Fibroblast of skin of scalp (primary cell): ENCODE results near the gene CYFIP2. TPM values are rescaled to one million over a fixed set of nuclear protein-coding genes. Genes with fewer than 3 reads are reported as not detected.
A peak's percentile ranks its signal among the peaks of the same experiment; 100 is the strongest.
"Not testable (repeated sequence)": the region's sequence is repeated elsewhere in the genome, so short reads cannot be mapped to it uniquely, and the experiment has no call there.

Source experiments
- DNase-seq: peaks from one replicate; pipeline ENCODE4 v3.0.0-alpha.2; 2013
- polyA plus RNA-seq, 2 experiments: library from polyadenylated mRNA; unstranded; fragments of 120-200 nt; gene quantifications; one replicate each; pipeline ENCODE4 v1.2.1, GENCODE V29; 2013; ENCODE audit not compliant: insufficient read length in 2 of 2

Gene CYFIP2
- polyA plus RNA-seq (2013, experiment 1 of 2; ENCODE audit: insufficient read length): 39.5 TPM
- 41.5 TPM for polyA plus RNA-seq (2013, experiment 2 of 2; ENCODE audit: insufficient read length)

- peak; percentile 37 for DNase-seq
Observed at GRCh38 chr5:157265714-157266285, at the start of gene CYFIP2. TSS of gene CYFIP2 (plus strand) at chr5:157266123. CDS start at chr5:157285362, 19,239 bp downstream.

- no peak for DNase-seq
Observed at GRCh38 chr5:157216391-157217142, 49.4 kb upstream of the CYFIP2 start.

- DNase-seq: no peak
Observed at GRCh38 chr5:157217289-157218024, 48.5 kb upstream of the CYFIP2 start.

GRCh38 chr5:157219491-157220271 is 46.2 kb upstream of the CYFIP2 start:
- peak; percentile 10 for DNase-seq

GRCh38 chr5:157221959-157222358 is 44.0 kb upstream of the CYFIP2 start:
- DNase-seq: no peak

- DNase-seq: peak; percentile 78
Observed at GRCh38 chr5:157222506-157223230, 43.3 kb upstream of the CYFIP2 start.

GRCh38 chr5:157225469-157226422 is 40.2 kb upstream of the CYFIP2 start:
- DNase-seq: no peak

GRCh38 chr5:157230610-157231009 is 35.3 kb upstream of the CYFIP2 start:
- DNase-seq: no peak

- no peak for DNase-seq
Observed at GRCh38 chr5:157232706-157233105, 33.2 kb upstream of the CYFIP2 start.

GRCh38 chr5:157233515-157233914 is 32.4 kb upstream of the CYFIP2 start:
- no peak for DNase-seq

- DNase-seq: no peak
Observed at GRCh38 chr5:157236423-157236822, 29.5 kb upstream of the CYFIP2 start.

- peak; percentile 18 for DNase-seq
Observed at GRCh38 chr5:157241483-157241882, 24.4 kb upstream of the CYFIP2 start.

- not testable (repeated sequence) for DNase-seq
Observed at GRCh38 chr5:157244704-157245103, 21.2 kb upstream of the CYFIP2 start.

GRCh38 chr5:157245476-157245875 is 20.4 kb upstream of the CYFIP2 start:
- DNase-seq: no peak

GRCh38 chr5:157245886-157246285 is 20.0 kb upstream of the CYFIP2 start:
- DNase-seq: no peak

GRCh38 chr5:157247267-157247666 is 18.7 kb upstream of the CYFIP2 start:
- DNase-seq: no peak

GRCh38 chr5:157248821-157249470 is 17.0 kb upstream of the CYFIP2 start:
- DNase-seq: no peak

GRCh38 chr5:157252711-157253465 is 13.0 kb upstream of the CYFIP2 start:
- peak; percentile 51 for DNase-seq

- peak; percentile 61 for DNase-seq
Observed at GRCh38 chr5:157253547-157253946, 12.4 kb upstream of the CYFIP2 start.
